Spinal cord (tissue), 10 donors: ENCODE results near the gene SLC41A2. TPM values are rescaled to one million over a fixed set of nuclear protein-coding genes. Genes with fewer than 3 reads are reported as not detected.

Source experiments
- DNase-seq, 6 donors: peaks; one replicate each; pipeline versions ENCODE4 v3.0.0 to v3.0.0-alpha.2; 2013 to 2015; ENCODE audit warnings: low spot score in 6 of 6, low read depth in 4 of 6
- H3K27ac ChIP-seq: one replicate; pipeline ENCODE4 v1.5.1; 2013; ENCODE audit warnings: low read depth, low read length, control low read depth
- H3K27me3 ChIP-seq: one replicate; pipeline ENCODE4 v1.6.1; 2013; ENCODE audit warnings: low read length; ENCODE audit not compliant: control insufficient read depth, insufficient read depth
- H3K36me3 ChIP-seq: one replicate; pipeline ENCODE4 v1.6.1; 2013; ENCODE audit warnings: low read length; ENCODE audit not compliant: control insufficient read depth, insufficient read depth
- H3K4me1 ChIP-seq: one replicate; pipeline ENCODE4 v1.6.1; 2013; ENCODE audit warnings: low read length; ENCODE audit not compliant: control insufficient read depth, insufficient read depth
- H3K4me3 ChIP-seq: one replicate; pipeline ENCODE4 v1.5.1; 2013; ENCODE audit warnings: low read depth, low read length, control low read depth
- H3K9me3 ChIP-seq: one replicate; pipeline ENCODE4 v1.6.1; 2013; ENCODE audit warnings: low read length; ENCODE audit not compliant: control insufficient read depth, insufficient read depth
- WGBS: methylation state at CpG from one replicate; pipeline ENCODE4 v1.1.5; 2013; ENCODE audit warnings: missing lambda C conversion rate; ENCODE audit not compliant: insufficient coverage; 5-methylcytosine and 5-hydroxymethylcytosine counted together
- polyA plus RNA-seq, 2 donors: library from polyadenylated mRNA; unstranded; fragments of 120-200 nt; gene quantifications; one replicate each; pipeline ENCODE4 v1.2.1, GENCODE V29; 2013; ENCODE audit not compliant: insufficient read length in 2 of 2
- total RNA-seq, 2 donors: library from RNA; depleted of rRNA in 1 of 2; stranded (reverse); fragments of 120-200 nt in 1 of 2; fragments of >200 nt in 1 of 2; gene quantifications; one replicate each; pipeline versions ENCODE4 v1.2.3 to v1.2.4, GENCODE V29; 2013 to 2014
- donor health status: healthy.

Gene SLC41A2
- total and polyA plus RNA-seq, 4 donors, result 12.7 to 60.6 (median 26.9) TPM

DNA sequence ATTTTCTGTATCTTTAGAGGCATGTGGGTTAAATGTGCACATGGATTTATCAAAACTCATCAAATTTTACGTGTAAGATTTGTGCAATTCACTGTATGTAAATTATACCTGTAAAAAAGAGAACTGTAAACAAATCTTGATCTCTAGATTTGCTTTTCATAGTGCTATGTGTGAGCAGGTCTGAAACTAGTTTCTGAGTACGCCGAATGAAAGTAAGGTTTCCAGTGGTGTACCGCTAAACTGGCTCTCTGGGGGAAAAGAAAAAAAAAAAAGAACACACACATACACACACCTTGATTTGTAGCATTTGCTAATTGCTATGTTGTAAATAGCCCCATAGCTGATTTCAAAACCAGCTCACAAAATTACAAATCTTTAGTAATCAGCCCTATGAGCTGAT, 8.6 kb upstream of the SLC41A2 start:
- no peaks in the 10 kb centered on the region for H3K27me3 ChIP-seq
- no CpG with 5 or more reads among the region's 4 CpGs for WGBS
- no peak for DNase-seq

GRCh38 chr12:104964856-104965205, 6.7 kb upstream of the SLC41A2 start:
- 43% methylated on average over 1 of the region's 2 CpGs for WGBS
- H3K9me3 ChIP-seq, result no peaks in the 10 kb centered on the region
- H3K36me3 ChIP-seq, result no peaks in the 10 kb centered on the region
- H3K27ac ChIP-seq, result no peak overlapping the region
- no peaks in the 10 kb centered on the region for H3K27me3 ChIP-seq
- H3K4me3 ChIP-seq, result no peak overlapping the region
- DNase-seq, result no peak
- H3K4me1 ChIP-seq, result peaks cover 7% of the 10 kb centered on the region

More for the DNA sequence above, 8.6 kb upstream of the SLC41A2 start:
- Histone ChIP-seq H3K27ac (no peak overlapping the region), H3K4me1 (peaks cover 7% of the 10 kb centered on the region), H3K4me3 (no peak overlapping the region), H3K9me3 (no peaks in the 10 kb centered on the region), H3K36me3 (no peaks in the 10 kb centered on the region)

GRCh38 chr12:104964167-104964855, 6.2 kb upstream of the SLC41A2 start:
- Histone ChIP-seq H3K4me3 (no peak overlapping the region), H3K27ac (no peak overlapping the region), H3K27me3 (no peaks in the 10 kb centered on the region), H3K36me3 (no peaks in the 10 kb centered on the region), H3K9me3 (no peaks in the 10 kb centered on the region), H3K4me1 (peaks cover 7% of the 10 kb centered on the region)
- peak in 5 of 6 donors; percentile 58 to 95 (median 73) for DNase-seq
- 15% methylated on average over 5 of the region's 8 CpGs for WGBS

GRCh38 chr12:104963757-104964156, 5.7 kb upstream of the SLC41A2 start:
- H3K4me1 ChIP-seq, result peaks cover 11% of the 10 kb centered on the region
- H3K9me3 ChIP-seq, result no peaks in the 10 kb centered on the region
- H3K4me3 ChIP-seq, result no peak overlapping the region
- H3K27ac ChIP-seq, result no peak overlapping the region
- H3K27me3 ChIP-seq, result no peaks in the 10 kb centered on the region
- H3K36me3 ChIP-seq, result no peaks in the 10 kb centered on the region
- DNase-seq, result no peak
- WGBS, result 67% methylated on average over 3 of the region's 6 CpGs

DNA sequence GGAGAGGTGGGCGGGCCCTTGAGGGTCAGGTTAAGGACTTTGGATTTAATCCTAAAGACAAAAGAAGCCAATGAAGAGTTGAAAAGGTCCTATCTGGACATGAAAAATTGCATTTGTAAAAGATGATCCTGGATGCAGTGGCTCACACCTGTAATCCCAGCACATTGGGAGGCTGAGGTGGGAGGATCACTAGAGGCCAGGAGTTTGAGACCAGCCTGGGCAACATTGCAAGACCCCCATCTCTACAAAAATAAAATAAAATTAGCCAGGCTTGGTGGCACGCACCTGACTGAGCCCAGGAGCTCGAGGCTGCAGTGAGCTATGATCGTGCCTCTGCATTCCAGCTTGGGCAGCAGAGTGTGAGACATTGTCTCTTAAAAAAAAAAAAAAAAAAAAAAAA, 2.4 kb upstream of the SLC41A2 start:
- Histone ChIP-seq H3K9me3 (no peaks in the 10 kb centered on the region), H3K27me3 (no peaks in the 10 kb centered on the region), H3K4me3 (no peak overlapping the region), H3K36me3 (no peaks in the 10 kb centered on the region), H3K4me1 (peaks cover 16% of the 10 kb centered on the region), H3K27ac (no peak overlapping the region)
- WGBS, result 97% methylated on average over 3 of the region's 4 CpGs
- DNase-seq, result no peak

GRCh38 chr12:104959335-104959841, 1.3 kb upstream of the SLC41A2 start:
- Histone ChIP-seq H3K36me3 (no peaks in the 10 kb centered on the region), H3K9me3 (no peaks in the 10 kb centered on the region), H3K4me1 (peaks cover 16% of the 10 kb centered on the region), H3K27ac (no peak overlapping the region), H3K27me3 (no peaks in the 10 kb centered on the region), H3K4me3 (no peak overlapping the region)
- no CpG with 5 or more reads among the region's 2 CpGs for WGBS
- no peak for DNase-seq

GRCh38 chr12:104958805-104959334, 780 bp upstream of the SLC41A2 start:
- peak overlapping the region; percentile 72 for H3K4me3 ChIP-seq
- peaks cover 15% of the 10 kb centered on the region for H3K4me1 ChIP-seq
- no peak for DNase-seq
- 67% methylated on average over 9 of the region's 14 CpGs for WGBS
- no peaks in the 10 kb centered on the region for H3K27me3 ChIP-seq
- H3K27ac ChIP-seq, result peak overlapping the region; percentile 58
- no peaks in the 10 kb centered on the region for H3K9me3 ChIP-seq
- no peaks in the 10 kb centered on the region for H3K36me3 ChIP-seq

GRCh38 chr12:104957719-104958000, 430 bp downstream of the SLC41A2 start:
- H3K9me3 ChIP-seq, result no peaks in the 10 kb centered on the region
- H3K27me3 ChIP-seq, result no peaks in the 10 kb centered on the region
- WGBS, result 0% methylated on average over 31 of the region's 31 CpGs
- H3K4me1 ChIP-seq, result peaks cover 10% of the 10 kb centered on the region
- H3K36me3 ChIP-seq, result no peaks in the 10 kb centered on the region
- peak in 1 of 6 donors; percentile 59 for DNase-seq
- H3K4me3 ChIP-seq, result peak overlapping the region; percentile 69
- no peak overlapping the region for H3K27ac ChIP-seq

- WGBS, result no CpG with 5 or more reads among the region's 13 CpGs
Observed at GRCh38 chr12:104956870-104957718, 996 bp downstream of the SLC41A2 start.

More at GRCh38 chr12:104956870-104957718, 996 bp downstream of the SLC41A2 start:
- Histone ChIP-seq H3K9me3 (no peaks in the 10 kb centered on the region), H3K27ac (no peak overlapping the region), H3K4me3 (peak overlapping the region; percentile 69), H3K4me1 (peaks cover 9% of the 10 kb centered on the region), H3K36me3 (no peaks in the 10 kb centered on the region), H3K27me3 (no peaks in the 10 kb centered on the region)
- peak in 1 of 6 donors; percentile 34 for DNase-seq
